Gastrocnemius medialis (tissue), 4 donors: ENCODE results near the gene DENND1A.

Experiments
- CTCF ChIP-seq, 5 experiments: fragments of 450-650 bp in 3 of 5; fragments of 200-600 bp in 2 of 5; sonication (generic) in 2 of 5; IDR thresholded peaks in 4 of 5; conservative IDR thresholded peaks in 1 of 5; 1 replicate in 4 of 5; 2 replicates in 1 of 5; pipeline ENCODE4 v1.5.1; 2016 to 2019; ENCODE audit warnings: antibody characterized with exemption in 5 of 5, mild to moderate bottlenecking in 3 of 5, moderate library complexity in 3 of 5
- POLR2A ChIP-seq, 2 donors: fragments of 450-650 bp; IDR thresholded peaks; one replicate each; pipeline ENCODE4 v1.6.1; 2017; ENCODE audit warnings: antibody characterized with exemption in 2 of 2, mild to moderate bottlenecking in 2 of 2, moderate library complexity in 2 of 2

- TF ChIP-seq CTCF (IDR thresholded peaks at IDR 0.05 in 4 of 5, conservative IDR thresholded peaks at IDR 0.05 in 1 of 5) (no peak), POLR2A (IDR thresholded peaks at IDR 0.05) (no peak)
These were observed 176.9 kb downstream of the DENND1A start for GRCh38 chr9:123753016-123753415.
